WTC11 (cell line): ENCODE results near the gene PPP1R37.

Experiments
- CBFB ChIP-seq: sonication (generic); formaldehyde crosslinking; IDR thresholded peaks from 2 replicates; pipeline ENCODE4 v1.8.1; 2022; ENCODE audit warnings: mild to moderate bottlenecking, low read depth, missing genetic modification reagents
- ESRRA ChIP-seq: sonication (generic); formaldehyde crosslinking; IDR thresholded peaks from 2 replicates; pipeline ENCODE4 v1.8.1; 2022; ENCODE audit warnings: mild to moderate bottlenecking, missing genetic modification reagents, borderline replicate concordance
- FOXJ3 ChIP-seq: sonication (generic); formaldehyde crosslinking; IDR thresholded peaks from 2 replicates; pipeline ENCODE4 v1.9.0; 2021; ENCODE audit warnings: missing genetic modification reagents, mild to moderate bottlenecking, borderline replicate concordance
- FOXK1 ChIP-seq: sonication (generic); formaldehyde crosslinking; IDR thresholded peaks from 2 replicates; pipeline ENCODE4 v1.8.0; 2022; ENCODE audit warnings: mild to moderate bottlenecking, moderate library complexity, missing genetic modification reagents
- KAT7 ChIP-seq: sonication (generic); formaldehyde crosslinking; IDR thresholded peaks from 2 replicates; pipeline ENCODE4 v1.8.1; 2023; ENCODE audit warnings: missing genetic modification reagents, mild to moderate bottlenecking, borderline replicate concordance
- SOX15 ChIP-seq: fragments of 250-450 bp; sonication (Bioruptor Pico); IDR thresholded peaks from 2 replicates; pipeline ENCODE4 v1.9.0; 2021; ENCODE audit warnings: mild to moderate bottlenecking
- TF ChIP-seq, protein P1 (sequence below): fragments of 250-450 bp; sonication (Bioruptor Pico); IDR thresholded peaks from 2 replicates; pipeline ENCODE4 v1.8.0; 2021; ENCODE audit warnings: mild to moderate bottlenecking
- TF ChIP-seq, protein P2 (sequence below): sonication (generic); formaldehyde crosslinking; conservative IDR thresholded peaks from 2 replicates; pipeline ENCODE4 v1.8.1; 2023; ENCODE audit warnings: mild to moderate bottlenecking, low read depth, missing genetic modification reagents, moderate library complexity
- TF ChIP-seq, protein P3 (sequence below): fragments of 200-600 bp; IDR thresholded peaks from 2 replicates; pipeline ENCODE4 v1.8.0; 2022; ENCODE audit warnings: antibody characterized with exemption
- TF ChIP-seq, protein P4 (sequence below): sonication (generic); formaldehyde crosslinking; conservative IDR thresholded peaks from 2 replicates; pipeline ENCODE4 v1.8.1; 2022; ENCODE audit warnings: mild to moderate bottlenecking, missing genetic modification reagents

DNA sequence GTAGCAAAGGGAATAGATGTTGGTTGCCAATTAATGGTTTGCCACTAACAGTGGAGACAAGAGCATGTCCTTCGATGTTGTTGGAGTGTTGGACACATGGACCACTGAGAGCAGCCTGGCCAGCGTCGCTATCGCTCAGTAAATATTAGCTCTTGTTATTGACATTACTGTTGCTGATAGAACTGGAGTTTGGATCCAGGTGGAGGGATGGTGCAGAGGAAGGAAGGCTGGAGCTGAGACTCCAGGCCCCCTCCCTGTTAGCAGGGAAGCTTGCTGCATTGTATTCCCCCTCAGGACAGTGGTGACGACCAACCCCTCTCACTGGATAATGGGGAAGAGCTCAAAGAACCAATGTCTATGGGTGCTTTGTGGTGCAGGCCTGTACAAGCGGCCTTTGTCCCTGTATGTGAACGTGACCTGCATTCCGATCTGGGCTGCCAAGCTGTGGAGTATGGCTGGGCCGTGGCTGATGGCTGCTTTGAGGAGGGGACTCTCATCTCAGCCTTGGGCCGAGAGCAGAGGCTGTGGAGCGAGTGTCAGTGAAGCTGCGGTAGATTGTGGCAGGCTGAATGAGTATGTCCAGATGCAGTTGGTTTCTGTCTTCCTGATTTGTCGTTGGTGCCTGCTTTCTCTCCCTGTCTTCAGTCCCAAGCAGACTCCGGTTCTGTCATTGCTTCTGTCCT, 47.2 kb upstream of the PPP1R37 start:
- TF ChIP-seq, protein P1, sequence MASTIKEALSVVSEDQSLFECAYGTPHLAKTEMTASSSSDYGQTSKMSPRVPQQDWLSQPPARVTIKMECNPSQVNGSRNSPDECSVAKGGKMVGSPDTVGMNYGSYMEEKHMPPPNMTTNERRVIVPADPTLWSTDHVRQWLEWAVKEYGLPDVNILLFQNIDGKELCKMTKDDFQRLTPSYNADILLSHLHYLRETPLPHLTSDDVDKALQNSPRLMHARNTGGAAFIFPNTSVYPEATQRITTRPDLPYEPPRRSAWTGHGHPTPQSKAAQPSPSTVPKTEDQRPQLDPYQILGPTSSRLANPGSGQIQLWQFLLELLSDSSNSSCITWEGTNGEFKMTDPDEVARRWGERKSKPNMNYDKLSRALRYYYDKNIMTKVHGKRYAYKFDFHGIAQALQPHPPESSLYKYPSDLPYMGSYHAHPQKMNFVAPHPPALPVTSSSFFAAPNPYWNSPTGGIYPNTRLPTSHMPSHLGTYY (CRISPR knock-in tag), result no peak
- TF ChIP-seq CBFB (no peak), FOXJ3 (no peak), KAT7 (CRISPR knock-in tag) (no peak), ESRRA (CRISPR knock-in tag) (no peak), SOX15 (CRISPR knock-in tag) (no peak), FOXK1 (CRISPR knock-in tag) (no peak)
- TF ChIP-seq, protein P2, sequence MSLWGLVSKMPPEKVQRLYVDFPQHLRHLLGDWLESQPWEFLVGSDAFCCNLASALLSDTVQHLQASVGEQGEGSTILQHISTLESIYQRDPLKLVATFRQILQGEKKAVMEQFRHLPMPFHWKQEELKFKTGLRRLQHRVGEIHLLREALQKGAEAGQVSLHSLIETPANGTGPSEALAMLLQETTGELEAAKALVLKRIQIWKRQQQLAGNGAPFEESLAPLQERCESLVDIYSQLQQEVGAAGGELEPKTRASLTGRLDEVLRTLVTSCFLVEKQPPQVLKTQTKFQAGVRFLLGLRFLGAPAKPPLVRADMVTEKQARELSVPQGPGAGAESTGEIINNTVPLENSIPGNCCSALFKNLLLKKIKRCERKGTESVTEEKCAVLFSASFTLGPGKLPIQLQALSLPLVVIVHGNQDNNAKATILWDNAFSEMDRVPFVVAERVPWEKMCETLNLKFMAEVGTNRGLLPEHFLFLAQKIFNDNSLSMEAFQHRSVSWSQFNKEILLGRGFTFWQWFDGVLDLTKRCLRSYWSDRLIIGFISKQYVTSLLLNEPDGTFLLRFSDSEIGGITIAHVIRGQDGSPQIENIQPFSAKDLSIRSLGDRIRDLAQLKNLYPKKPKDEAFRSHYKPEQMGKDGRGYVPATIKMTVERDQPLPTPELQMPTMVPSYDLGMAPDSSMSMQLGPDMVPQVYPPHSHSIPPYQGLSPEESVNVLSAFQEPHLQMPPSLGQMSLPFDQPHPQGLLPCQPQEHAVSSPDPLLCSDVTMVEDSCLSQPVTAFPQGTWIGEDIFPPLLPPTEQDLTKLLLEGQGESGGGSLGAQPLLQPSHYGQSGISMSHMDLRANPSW (CRISPR knock-in tag), result no peak
- TF ChIP-seq, protein P3, sequence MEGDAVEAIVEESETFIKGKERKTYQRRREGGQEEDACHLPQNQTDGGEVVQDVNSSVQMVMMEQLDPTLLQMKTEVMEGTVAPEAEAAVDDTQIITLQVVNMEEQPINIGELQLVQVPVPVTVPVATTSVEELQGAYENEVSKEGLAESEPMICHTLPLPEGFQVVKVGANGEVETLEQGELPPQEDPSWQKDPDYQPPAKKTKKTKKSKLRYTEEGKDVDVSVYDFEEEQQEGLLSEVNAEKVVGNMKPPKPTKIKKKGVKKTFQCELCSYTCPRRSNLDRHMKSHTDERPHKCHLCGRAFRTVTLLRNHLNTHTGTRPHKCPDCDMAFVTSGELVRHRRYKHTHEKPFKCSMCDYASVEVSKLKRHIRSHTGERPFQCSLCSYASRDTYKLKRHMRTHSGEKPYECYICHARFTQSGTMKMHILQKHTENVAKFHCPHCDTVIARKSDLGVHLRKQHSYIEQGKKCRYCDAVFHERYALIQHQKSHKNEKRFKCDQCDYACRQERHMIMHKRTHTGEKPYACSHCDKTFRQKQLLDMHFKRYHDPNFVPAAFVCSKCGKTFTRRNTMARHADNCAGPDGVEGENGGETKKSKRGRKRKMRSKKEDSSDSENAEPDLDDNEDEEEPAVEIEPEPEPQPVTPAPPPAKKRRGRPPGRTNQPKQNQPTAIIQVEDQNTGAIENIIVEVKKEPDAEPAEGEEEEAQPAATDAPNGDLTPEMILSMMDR, result no peak
- TF ChIP-seq, protein P4, sequence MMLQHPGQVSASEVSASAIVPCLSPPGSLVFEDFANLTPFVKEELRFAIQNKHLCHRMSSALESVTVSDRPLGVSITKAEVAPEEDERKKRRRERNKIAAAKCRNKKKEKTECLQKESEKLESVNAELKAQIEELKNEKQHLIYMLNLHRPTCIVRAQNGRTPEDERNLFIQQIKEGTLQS, result no peak
